GM21381 (cell line): Measurements from ENCODE around the gene CBS.
"Not testable (repeated sequence)": the region's sequence is repeated elsewhere in the genome, so short reads cannot be mapped to it uniquely, and the experiment has no call there.

Source experiments
- ATAC-seq: cut with Tn5 transposase; IDR thresholded peaks from one replicate; pipeline ENCODE4 v1.9.1; 2021; ENCODE audit warnings: mild to moderate bottlenecking, moderate library complexity; ENCODE audit not compliant: unreplicated experiment

The CBS gene

DNA sequence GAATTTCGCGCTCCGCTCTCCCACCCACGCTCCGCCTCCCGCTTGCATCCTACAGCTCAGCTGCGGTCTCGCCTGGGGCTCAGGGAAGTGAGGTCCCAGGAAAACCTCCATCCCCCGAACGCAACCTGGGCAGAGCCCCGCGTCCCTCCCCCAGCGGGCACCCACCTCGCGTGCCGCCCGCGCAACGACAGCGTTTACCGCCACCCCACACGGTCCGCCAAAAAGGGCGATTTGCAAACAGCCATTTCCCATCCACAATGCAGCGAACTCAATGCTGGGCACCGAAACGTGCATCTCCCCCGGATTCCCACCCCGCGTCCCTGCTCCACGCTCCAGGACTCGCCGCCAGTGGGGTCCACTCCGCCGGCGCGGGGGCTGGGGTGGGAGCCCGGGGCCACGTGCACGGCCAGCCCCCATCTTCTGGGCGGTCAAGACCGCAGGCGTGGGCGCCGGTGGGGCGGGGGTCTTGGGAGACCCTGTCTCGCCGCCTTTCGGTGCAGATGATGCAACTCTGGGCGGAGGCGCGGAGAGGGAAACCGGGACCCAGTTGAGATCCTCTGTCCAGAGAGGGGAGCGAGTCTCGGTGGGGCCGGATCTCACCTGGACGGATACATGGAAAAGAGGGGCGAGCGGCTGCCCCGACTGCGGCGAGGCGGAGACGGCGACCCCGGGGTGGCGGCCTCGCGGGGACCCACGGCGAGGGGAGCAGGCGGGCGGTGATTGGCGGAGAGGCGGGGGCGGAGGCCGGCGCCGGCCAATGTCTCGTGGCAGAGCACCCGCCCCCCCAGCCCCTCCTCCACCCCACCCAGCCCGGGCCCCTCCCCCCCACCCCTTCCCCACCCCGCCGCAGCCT, at the start of gene CBS:
TSS of gene CBS (minus strand) at position 666 of the 853 bp plus-strand sequence. CDS start 3,642 bp downstream, outside the sequence.
- not testable (repeated sequence) for ATAC-seq

DNA sequence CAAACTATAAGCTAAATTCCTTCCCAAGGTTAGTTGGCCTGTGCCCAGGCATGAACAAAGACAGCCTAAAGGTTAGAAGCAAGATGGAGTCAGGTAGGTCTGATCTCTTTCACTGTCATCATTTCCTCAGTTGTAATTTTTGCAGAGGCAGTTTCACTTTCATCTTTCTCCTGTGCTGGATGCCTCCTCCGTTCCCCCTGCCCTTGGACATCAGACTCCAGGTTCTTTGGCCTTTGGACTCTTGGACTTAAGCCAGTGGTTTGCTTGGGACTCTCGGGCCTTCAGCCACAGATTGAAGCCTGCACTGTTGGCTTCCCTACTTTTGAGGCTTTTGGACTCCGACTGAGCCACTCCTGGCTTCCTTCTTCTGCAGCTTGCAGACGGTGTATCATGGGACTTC, 40.3 kb upstream of the CBS start:
- ATAC-seq, result not testable (repeated sequence)

DNA sequence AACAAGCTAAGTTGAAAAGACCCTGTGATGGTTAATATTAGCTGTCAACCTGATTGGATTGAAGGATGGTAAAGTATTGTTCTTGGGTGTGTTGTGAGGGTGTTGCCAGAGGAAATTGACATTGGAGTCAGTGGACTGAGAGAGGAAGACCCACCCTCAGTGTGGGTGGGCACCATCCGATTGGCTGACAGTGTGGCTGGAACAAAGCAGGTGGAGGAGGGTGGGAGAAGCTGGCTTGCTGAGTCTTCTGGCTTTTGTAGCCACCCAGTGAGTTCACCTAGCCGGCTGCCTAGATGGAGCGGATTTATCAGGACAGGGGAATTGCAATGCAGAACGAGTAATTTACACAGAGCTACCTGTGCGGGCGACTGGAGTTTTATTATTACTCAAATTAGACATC, 38.8 kb upstream of the CBS start:
- not testable (repeated sequence) for ATAC-seq

DNA sequence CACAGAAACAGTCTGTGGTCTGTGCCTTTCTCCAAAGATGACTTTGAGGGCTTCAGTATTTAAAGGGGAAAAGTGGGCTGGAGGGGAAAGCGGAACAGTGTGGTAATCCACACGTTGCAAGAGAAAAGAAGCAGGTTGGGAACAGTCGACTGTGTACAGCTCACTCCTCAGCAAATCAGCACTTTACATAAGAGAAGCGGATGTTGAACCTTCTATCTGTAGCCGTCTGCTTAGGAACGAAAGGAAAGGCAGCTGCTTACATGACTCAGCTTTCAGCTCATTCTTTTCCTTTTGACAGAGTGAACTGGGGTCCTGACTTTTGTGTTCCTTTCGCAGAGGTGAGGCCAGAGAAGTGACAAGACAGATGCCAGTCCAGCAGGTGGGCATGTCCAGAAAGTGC, 33.4 kb upstream of the CBS start:
- ATAC-seq, result not testable (repeated sequence)

DNA sequence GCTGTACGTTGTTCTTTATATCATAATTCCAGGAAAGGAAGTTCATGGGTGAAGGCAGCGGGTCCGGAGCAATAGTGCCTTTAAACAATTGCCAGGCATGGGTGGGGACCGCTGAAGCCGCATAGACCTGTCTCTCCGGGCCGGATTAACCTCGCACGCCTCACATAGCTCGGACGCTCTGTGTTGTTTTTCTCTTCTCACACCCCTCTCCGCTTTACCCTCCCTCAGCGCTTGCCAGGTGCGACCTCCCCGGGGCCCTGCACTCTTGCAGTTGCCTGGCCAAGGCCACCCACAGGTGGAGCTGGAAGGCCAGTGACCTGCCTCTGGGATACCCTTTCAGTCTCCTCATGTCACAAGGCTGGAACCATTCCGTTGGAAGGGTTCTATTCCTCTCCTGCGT, 32.5 kb upstream of the CBS start:
- not testable (repeated sequence) for ATAC-seq

DNA sequence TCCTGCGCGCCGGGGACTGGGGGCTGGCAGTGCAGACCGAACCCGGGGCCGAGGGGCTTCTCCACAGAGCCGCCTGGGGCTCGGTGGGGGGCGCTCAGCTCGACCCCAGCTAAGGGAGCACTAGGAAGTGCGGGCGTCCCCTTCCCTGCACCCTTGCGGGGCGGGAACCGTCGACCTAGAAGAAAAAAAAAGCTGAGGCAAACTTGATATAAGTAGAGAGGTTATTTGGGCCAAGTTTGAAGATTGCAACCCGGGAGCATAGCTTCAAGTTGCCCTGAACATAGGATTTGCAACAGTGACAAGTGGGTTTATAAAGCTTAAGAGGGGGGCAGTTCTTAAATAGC, 32.1 kb upstream of the CBS start:
- not testable (repeated sequence) for ATAC-seq

DNA sequence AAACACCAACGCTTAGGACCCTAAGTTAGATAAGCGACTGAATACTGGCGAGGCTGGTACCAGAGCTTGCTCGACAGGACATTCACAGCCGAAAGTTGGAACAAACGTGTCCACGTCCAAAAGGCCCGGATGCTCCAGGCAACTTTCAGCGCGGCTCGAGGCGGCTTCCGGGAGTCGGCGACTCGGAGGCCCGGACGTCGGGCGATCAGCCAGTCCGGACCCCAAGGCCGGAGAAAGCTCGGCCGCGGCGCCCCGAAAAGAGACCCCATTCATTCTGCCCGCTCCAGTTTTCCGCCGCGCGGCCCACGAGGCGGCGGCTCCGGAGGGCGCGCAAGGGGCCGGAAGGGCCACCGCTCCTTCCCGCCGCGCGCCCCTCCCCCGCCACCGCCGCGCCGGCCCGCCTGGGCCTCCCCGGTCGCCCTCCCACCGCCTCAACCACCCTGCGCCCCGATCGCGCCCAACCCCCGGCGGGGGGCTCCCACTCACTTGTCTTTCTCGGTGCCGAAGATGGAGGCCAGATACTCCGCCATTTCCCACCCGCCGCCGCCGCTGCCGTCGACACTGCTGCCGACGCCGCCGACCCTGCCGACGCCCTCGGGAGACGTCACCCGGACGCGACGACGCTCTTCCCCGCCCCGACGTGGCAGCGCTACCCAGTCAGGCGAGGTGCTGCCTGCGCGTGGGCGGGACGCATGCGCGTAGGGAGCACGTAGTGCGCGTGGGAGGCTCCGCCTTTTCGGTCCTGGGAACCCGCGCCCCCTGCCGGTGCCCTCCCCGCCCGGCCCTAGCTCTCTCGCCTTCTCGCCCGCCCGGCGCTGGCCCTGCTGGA, 31.5 kb upstream of the CBS start, which contains the start of gene U2AF1:
TSS of gene U2AF1 (minus strand) at position 606 of the 829 bp plus-strand sequence. CDS start at position 530, 76 bp downstream.
- ATAC-seq, result peak; percentile 77

DNA sequence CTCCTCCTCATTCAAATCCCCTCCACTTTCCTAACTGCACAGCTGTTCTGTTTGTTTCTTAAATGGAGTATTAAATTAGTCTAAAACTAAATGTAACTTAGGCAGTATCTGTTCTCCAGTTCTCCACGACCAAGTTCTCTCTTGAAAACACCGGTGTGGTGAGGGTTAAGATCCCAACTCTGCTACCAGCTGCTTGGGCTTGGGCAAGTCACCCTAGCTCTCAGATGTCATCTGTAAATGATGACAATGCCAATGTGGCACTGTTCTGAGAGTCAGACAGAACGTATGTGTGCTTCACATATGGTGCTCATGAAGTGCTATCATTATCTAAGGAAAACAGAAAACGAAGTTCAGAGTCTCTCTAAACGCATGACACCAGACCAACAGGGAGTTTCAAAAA, 29.0 kb upstream of the CBS start:
- ATAC-seq, result not testable (repeated sequence)

DNA sequence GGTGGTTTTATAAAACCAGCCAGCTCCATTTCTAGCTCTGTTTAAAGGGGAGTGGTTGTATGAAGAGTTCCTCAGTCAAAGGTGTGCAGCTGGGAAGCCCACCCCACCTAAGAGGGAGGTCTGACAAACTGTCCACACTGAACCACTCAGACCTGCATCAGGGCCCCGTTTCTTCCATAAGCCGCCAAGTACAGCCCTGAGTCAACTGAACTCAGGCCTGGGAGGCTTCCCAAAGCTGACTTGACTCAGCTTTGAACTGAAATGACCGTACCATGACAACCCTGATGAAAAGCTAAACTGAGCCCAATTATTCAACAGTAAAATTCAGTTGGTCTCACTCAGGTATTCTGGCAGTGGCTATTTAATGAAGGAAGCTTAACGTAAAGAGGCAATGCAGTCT, 26.6 kb upstream of the CBS start:
- not testable (repeated sequence) for ATAC-seq

DNA sequence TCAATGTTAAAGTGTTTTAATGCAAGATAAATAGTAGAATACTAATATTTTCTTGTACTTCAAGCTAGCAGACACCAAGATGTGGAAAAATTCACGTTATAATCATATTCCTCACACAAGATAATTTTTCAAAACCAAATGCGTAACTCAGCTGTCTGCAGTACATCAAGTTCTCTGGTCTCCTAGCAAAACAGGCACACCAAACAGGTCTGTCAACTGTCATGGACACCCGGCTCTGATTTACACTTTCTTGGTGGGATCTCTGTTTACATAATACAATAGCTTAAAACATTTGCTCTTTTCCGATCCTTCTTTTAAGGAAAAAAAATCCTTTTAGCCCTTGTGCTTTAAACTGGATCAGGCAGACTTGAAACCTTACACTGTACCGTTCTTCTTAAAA, 26.0 kb upstream of the CBS start:
- ATAC-seq, result not testable (repeated sequence)

DNA sequence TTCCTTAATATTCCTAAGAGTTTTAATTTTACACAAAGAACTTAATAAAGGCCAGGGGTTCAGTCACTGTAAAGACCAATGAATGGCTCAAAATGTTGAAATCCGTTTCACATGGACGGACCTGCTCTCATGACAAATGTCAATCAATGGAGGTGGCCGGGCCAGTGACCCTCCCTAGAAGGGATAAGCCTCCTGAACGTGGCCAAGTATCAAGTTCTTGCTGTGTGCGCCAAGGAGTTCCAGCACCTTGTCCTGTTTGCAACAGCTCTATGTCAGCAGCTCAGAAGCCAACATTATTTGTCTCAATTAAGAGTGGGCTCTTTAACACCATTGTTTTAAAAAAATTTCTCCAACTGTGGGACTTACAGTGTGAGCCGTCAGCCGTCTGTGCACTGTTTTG, 25.4 kb upstream of the CBS start:
- ATAC-seq, result not testable (repeated sequence)

DNA sequence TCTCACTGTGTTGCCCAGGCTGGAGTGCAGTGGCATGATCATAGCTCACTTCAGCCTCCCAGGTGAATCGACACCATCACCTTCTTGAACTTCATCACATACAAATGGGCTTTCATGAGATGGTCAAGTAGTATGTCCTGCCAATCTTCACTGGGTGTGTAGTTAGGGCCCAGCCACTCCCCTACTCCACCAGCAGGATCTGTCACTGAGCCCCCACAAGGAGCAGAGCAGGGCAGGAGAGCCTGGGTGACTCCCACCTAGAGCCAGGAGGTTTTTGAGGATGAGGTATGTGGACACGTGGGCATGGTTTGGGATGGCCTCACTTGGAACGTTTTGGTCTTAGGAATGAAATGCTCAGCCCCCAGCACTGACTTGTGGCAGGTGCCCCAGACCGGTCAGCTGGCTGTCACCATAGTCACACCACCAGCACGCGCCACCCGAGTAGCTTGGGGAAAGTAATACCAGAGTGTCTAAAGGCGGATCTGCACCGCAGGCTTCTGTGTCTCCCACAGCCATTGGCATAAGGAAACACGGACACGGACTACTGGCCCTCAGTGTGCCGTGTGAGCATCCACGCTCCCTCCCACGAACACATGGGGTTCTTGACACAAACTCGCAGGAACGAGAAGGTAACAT, 16.5 kb upstream of the CBS start:
- not testable (repeated sequence) for ATAC-seq

DNA sequence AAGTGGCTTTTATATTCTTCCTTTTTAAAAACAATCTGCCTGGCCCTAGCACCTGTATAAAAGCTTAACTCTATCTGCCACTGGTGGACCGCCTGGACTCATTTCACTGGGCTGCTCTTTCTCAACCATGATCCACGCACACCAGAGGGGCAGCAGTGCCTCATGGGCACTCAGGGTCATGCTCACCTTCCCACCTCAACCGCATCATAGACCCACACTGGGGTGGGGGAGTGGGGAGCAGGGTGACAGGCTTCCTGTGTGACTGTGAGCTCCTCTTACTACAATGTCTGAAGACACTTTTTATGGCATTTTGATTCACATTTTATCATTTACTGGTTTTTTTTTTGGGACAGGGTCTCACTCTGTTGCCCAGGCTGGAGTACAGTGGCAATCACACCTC, 15.3 kb upstream of the CBS start:
- not testable (repeated sequence) for ATAC-seq

DNA sequence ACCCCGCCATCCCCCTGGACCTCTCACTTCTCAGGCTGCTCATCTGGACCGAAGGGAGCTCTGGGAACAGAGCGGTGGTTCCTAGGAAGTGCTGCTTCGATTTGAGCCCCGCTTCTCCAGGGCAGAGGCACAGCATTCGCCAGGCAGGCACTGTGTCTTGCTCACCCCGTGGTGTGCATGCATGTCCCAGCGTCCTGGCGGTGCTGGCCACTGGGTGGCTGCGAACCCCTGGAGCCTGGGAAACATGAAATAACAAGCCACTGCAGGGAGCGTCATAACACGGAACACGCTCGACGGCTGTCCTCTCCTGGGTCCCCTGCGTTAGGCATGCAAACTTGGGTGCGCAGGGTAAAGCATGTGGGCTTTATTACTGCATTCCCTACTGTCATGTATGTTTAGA, 13.8 kb upstream of the CBS start:
- not testable (repeated sequence) for ATAC-seq

DNA sequence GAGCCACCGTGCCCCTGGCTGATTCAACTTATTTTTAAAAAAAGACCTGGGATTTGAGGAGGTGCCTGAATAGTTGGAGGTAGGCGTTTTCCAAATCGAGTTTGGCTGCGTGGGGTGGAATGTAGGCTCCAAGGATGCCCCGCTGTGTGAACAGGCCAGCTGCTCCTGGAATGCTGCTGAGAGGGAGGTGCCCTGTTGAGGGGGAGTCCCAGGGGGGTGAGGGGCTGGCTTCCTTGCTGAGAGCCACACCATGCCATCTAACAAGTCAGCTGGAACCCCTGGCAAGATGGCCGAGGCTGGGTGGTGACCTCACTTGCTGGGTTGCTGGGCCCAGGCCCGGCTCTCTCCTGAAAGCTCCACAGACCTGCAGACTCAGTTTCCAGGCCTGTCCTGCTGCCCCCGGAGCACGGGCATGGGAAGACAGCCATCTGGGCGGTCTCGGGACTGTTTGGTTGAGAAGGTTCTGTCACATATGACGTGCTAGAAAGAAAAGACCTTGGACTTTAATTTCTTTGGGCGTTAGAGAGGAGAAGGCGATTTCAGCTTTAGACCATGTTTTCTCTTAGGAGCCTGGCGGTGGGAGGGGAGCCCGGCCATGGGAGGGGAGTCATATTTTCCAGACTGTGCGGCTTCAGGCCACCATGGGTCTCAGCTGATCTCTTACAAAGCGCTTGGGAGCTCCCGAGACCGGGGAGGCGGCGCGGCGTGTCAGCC, 7.1 kb upstream of the CBS start:
- not testable (repeated sequence) for ATAC-seq

DNA sequence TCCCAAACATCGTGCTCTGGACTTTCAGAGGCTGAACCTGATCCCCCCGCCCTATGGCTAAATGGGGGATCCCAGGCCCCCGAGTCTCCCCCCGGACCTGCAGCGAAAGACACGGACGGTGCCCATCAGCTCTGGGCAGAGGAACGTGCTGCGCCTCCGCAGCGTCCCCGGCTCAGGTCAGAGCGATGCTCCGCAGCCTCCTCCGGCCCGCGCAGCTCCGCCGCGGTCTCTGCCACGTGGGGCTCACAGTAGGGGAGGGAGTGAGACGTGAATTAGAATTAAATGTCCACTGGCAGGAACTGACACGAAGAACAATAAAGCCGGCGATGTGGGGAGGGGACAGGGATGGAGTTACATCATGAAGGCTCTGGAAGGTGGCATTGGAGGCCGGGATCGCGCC, 1.0 kb upstream of the CBS start:
- ATAC-seq, result not testable (repeated sequence)

DNA sequence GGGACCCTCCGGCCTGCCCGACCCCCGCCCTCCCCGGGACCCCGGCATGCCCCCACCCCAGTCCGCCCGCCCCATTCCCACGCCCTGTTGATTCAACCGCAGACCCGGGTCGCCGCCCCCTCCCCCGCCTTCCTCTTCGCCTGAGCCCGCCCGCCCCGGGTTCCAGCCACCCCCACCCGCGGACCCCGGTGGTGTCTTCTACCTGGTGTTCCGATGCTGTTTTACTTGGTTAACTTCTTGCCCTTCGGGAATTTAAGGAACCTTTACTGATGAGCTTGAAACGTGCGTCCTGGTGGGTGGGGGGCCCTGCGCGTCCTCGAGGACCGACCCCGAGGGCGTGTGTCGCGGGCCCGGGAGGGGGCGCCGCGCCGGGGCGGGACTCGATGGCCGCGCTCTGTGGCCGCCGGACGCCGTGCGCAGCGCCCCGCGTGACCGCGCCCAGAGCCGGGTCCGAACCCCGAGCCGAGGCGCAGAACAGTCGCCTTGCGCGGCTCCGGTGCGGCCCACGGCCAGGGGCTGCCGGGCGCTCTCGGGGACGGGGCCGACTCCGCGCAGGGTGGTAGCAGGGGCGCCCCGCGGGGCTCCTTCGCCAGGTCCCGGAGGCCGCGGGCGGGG, 495 bp upstream of the CBS start:
- ATAC-seq, result not testable (repeated sequence)

DNA sequence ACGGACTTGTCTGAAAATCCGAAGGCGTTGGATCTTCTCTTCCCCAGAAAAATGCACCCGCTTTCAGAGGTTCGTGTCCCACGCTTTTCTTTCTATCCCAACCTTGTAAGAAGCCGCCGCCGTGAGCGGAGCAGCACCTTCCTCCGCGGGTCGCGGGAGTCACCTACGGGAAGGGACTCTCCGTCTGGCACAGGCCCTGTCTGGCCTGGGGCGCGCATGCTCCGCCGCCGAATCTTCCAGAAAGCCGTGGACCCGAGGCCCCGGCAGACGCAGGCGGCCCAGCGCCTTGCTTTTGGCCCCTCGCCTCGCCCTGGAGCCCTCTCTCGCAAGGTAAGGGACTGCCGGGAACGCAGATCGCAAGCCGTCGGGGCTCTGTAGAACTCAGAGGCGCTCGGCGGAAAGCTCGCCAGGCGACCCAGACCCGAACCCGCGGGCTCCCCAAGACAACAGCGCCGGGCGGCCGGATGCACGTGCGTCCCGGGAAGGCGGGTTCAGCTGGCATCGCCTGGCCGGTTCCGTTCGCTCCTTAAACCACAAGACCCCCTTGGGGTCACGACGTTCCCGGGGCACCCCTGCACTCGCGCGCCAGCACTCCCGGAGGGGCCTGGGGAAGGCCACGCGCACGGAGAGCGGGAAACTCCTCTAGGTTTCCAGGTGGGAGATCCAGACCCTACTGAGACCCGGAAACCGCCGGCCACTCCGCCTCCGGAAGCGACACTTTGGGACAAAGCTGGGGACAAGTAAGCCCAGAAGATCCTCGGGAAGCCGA, 1.1 kb downstream of the CBS start:
- ATAC-seq, result not testable (repeated sequence)

DNA sequence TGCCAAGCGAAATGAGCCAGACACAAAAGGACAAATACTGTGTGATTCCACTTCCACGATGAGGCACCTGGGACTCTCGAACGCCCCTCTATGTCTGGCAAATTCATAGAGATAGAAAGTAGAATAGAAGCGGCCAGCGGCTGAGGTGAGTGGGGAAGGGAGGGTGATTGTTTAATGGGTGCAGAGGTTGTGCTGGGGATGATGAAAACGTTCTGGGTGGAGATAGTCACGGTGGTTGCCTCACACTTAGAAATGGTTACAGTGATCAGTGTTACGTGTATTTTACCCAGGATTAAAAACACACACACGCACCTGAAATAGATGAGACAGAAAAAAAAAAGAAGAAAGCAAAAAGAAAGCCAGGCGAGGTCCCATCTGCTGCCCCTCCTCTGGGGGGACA, 2.9 kb downstream of the CBS start:
- not testable (repeated sequence) for ATAC-seq
